GM18505 (cell line): ENCODE measurements around the gene PRRT2.

Source experiments
- ATAC-seq: cut with Tn5 transposase; IDR thresholded peaks from one replicate; pipeline ENCODE4 v1.9.1; 2021; ENCODE audit not compliant: unreplicated experiment
- POLR2A ChIP-seq: IDR thresholded peaks from 4 replicates; pipeline ENCODE4 v1.6.1; 2011; ENCODE audit warnings: borderline replicate concordance; ENCODE audit not compliant: insufficient read depth, insufficient read length; ENCODE audit errors: extremely low read depth

Gene PRRT2

GRCh38 chr16:29812754-29813643 is 1.0 kb downstream of the PRRT2 start:
- TF ChIP-seq POLR2A: no peak
- no peak for ATAC-seq

- no peak for ATAC-seq
- TF ChIP-seq POLR2A: no peak
Measured at GRCh38 chr16:29813644-29814562, 1.9 kb downstream of the PRRT2 start.

GRCh38 chr16:29814592-29814991 is 2.6 kb downstream of the PRRT2 start:
- ATAC-seq: no peak
- no peak for TF ChIP-seq POLR2A

DNA sequence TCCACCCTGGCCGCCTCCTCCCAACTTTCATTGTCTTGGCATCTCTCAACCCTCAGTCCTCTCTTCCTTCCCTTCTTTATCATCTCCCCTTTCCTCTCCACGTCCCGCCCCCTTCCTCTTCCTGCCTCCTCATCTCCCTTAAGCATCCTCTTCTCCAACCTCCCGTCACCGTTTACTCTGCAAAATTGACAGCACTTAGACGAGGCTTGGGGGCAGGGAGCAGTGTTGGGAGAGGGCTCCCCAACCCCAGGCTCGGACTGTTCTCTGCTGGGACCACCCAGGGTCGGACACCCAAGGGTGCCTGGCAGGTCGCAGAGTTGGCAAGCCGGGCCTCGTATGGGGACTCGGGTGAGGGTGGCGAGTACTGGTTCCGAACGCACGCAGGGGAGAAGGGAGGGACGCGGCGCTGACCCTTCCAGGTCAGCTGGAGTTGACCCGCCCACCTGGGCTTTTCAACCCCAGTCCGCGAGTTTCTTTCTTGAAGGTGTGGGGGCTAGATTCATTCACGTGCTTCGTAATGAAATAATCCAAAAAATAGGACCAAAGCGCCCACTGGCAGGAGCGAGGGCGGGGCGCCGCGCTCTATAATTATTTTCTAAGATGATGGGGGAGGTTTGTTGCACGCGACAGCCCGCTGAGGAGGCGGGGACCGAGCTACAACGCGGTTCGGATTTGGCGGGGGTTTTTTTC is 3.2 kb downstream of the PRRT2 start:
- no peak for TF ChIP-seq POLR2A
- no peak for ATAC-seq

- ATAC-seq: peak; percentile 54
- peak; percentile 84 for TF ChIP-seq POLR2A
Measured at GRCh38 chr16:29815793-29816693, 4.0 kb downstream of the PRRT2 start, which contains the start of gene PAGR1. Gene PAGR1, plus strand, starts transcription at chr16:29816152. Its CDS starts 374 bp downstream, at chr16:29816526.

DNA sequence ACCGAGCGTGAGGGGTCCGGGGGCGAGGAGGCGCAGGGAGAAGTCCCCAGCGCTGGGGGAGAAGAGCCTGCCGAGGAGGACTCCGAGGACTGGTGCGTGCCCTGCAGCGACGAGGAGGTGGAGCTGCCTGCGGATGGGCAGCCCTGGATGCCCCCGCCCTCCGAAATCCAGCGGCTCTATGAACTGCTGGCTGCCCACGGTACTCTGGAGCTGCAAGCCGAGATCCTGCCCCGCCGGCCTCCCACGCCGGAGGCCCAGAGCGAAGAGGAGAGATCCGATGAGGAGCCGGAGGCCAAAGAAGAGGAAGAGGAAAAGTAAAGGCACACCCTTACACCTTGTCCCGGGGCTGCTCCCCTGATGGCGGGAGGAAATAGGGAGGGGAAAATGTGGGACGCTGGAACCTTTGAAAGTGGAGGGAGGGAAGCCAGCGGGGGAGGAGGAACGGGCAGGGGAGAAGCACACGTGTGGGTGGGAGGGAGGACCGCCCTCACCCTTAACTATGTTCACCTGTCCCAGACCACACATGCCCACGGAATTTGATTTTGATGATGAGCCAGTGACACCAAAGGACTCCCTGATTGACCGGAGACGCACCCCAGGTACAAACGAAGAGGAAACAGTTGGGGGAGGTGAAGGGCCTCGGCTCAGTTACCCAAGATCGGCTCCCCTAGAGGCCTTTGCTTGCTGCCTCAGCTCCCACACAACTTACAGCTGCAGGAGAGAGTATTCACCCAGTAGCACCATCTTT is 4.9 kb downstream of the PRRT2 start:
- peak; percentile 18 for ATAC-seq

DNA sequence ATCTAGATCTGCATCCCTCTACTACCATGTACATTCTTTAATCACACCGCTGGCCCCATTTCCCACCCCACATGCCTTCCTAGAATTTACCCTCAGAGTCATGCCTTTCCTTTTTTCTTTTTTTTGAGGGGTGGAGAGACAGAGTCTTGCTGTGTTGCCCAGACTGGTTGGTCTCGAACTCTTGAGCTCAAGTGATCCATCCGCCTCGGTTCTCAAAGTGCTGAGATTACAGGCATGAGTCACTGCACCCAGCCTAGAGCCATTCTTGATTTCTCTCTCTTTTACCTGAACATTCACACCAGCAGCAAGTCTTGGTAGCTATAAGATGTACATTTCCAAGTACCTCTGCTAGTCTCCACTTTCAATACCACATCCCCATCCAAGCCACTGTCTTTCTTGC is 6.1 kb downstream of the PRRT2 start:
- no peak for TF ChIP-seq POLR2A
- ATAC-seq: no peak

More for the DNA sequence above, 4.9 kb downstream of the PRRT2 start:
- no peak for TF ChIP-seq POLR2A

DNA sequence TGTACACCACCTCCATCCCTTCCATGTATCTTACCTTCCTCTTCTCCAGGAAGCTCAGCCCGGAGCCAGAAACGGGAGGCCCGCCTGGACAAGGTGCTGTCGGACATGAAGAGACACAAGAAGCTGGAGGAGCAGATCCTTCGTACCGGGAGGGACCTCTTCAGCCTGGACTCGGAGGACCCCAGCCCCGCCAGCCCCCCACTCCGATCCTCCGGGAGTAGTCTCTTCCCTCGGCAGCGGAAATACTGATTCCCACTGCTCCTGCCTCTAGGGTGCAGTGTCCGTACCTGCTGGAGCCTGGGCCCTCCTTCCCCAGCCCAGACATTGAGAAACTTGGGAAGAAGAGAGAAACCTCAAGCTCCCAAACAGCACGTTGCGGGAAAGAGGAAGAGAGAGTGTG is 7.5 kb downstream of the PRRT2 start:
- no peak for ATAC-seq
- no peak for TF ChIP-seq POLR2A

DNA sequence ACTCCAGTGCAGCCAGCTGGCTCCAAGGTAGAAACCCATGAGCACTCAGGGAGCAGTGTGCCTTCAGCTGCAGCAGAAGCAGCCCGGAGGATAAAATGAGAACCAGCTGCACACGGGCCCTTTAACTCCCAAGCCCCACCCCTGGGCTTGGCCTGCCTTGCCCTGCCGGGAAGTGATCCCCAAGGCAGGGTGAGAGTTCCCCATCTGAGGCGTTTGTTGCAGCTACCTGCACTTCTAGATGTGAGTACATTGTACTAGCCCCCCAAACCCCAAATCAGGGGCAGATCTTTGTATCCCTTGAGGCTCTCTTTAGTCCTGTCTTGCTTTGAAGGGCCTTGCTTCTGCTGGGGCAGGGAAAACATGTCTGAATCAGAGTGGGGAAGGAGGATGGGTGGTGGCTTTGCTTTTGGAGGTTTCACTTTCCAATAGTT is 8.3 kb downstream of the PRRT2 start, which contains the start of gene MVP:
Gene MVP, plus strand, starts transcription at position 192 of the 431 bp plus-strand sequence. CDS start 10,088 bp downstream, outside the sequence.
- no peak for ATAC-seq
- peak; percentile 79 for TF ChIP-seq POLR2A

DNA sequence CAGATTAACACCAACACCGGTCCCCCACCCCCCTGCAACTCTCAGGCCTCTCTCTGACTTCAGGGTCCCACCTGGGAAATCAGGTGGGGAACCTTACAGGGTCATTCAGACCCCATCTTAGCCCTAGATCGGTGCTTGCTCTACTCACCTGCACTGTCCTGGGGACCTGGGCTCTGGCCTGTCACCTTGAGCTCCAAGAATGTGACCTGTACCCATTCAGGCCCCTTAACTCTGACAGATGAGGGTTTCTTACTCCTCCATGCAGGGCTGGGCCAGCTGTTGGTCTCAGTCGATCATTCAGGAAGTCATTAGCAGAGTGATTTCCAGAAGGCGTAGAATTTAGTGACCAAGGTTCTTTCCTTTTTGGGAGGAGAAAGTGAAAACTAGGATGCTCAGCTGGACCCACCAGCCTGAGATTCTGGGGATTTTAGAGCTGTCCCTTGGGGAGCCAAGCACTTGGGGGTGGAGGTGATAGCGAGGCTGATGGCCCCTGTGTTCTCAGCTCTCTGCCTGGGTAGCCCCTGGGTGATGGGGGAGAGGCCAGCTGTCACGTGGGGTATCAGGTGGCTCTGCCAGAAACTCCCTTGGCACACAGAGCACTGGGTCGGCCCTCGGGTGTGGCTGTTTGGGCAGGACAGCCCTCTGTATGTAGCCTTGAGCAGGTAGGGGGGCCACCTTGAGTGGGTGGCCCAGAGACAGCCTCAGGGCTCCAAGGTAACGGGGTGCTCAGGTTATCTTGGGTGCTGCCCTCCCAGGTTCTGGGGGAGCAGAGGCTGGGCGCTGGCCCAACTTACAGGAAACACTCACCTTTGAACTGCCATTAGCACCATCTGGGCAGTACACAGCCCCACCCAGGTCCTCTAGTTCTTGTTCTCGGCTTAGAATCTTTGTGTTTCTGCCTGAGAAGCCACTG is 9.0 kb downstream of the PRRT2 start:
- peak; percentile 32 for ATAC-seq
- peak; percentile 84 for TF ChIP-seq POLR2A
